Left lung (tissue), 10 donors: ENCODE measurements around the gene FAM171A1. TPM values are rescaled to one million over a fixed set of nuclear protein-coding genes. Genes with fewer than 3 reads are reported as not detected.

ENCODE experiments used
- ATAC-seq: fragments of 200-7000 bp; cut with Tn5 transposase; one replicate; pipeline ENCODE4 v1.9.1; 2020; ENCODE audit warnings: moderate library complexity
- DNase-seq, 4 donors: peaks; one replicate each; pipeline ENCODE4 v3.0.0-alpha.2; 2013 to 2020
- H3K27ac ChIP-seq, 2 donors: fragments of 200-600 bp; sonication (generic) in 1 of 2; one replicate each; pipeline versions ENCODE4 v1.5.0 to v1.8.0; 2020 to 2021
- H3K27me3 ChIP-seq, 2 donors: fragments of 200-600 bp; sonication (generic) in 1 of 2; one replicate each; pipeline versions ENCODE4 v1.5.0 to v1.8.0; 2020 to 2021
- H3K36me3 ChIP-seq, 2 donors: fragments of 200-600 bp; sonication (generic) in 1 of 2; one replicate each; pipeline versions ENCODE4 v1.5.0 to v1.8.0; 2020 to 2021
- H3K4me1 ChIP-seq, 2 donors: fragments of 200-600 bp; one replicate each; pipeline ENCODE4 v1.8.0; 2021
- H3K4me3 ChIP-seq, 2 donors: fragments of 200-600 bp; sonication (generic) in 1 of 2; one replicate each; pipeline versions ENCODE4 v1.5.0 to v1.8.0; 2020 to 2021; ENCODE audit warnings: mild to moderate bottlenecking in 1 of 2
- H3K9me3 ChIP-seq, 2 donors: fragments of 200-600 bp; sonication (generic) in 1 of 2; one replicate each; pipeline versions ENCODE4 v1.5.0 to v1.8.0; 2020 to 2021
- intact Hi-C, 2 donors: fragments of 100-400 bp; cut with DNase I; formaldehyde crosslinking; loops; one replicate each; pipeline versions ENCODE4 v1.11.2 to v1.14.2; 2022
- polyA plus RNA-seq, 6 donors: library from polyadenylated mRNA; unstranded; fragments of 120-200 nt; gene quantifications; one replicate each; pipeline ENCODE4 v1.2.1, GENCODE V29; 2013; ENCODE audit not compliant: insufficient read length in 6 of 6
- total RNA-seq, 2 donors: library from RNA; stranded (reverse); fragmentation: NEBNext Ultra II Directional; extraction: Animal tissue kit (Norgen Biotek cat#: 25700); gene quantifications; one replicate each; pipeline ENCODE4 v1.2.1, GENCODE V29; 2021
- TF ChIP-seq, protein P1 (sequence below), 2 donors: fragments of 200-600 bp; sonication (generic) in 1 of 2; IDR thresholded peaks; one replicate each; pipeline versions ENCODE4 v1.5.0 to v1.8.0; 2021; ENCODE audit warnings: antibody characterized with exemption in 2 of 2
- donor health status: DM: no; HTN: yes; CAD: no.
- donor health status: DM: no; HTN: no; CAD: no.

Gene FAM171A1
- total and polyA plus RNA-seq, 8 donors = 13.2 to 77.7 (median 65.1) TPM

DNA sequence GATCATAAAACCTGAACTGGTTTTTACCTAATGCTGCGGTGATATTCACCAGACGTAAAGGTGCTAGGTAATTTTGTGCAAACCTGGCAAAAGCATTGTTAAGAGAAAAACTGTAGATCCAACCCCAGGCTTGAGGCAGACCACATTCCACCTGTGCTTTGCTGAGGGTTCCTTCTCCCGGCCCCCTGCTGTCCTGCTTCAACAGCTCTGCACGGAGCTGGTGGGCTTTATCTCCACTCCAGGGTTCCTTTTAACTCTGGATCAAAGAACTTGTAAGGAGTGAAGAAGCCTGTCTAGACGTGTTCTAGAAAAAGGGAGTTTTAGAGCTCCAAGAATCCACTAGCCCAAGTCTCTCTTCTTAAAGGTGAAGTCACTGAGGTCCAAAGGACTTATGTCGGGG, 115.1 kb downstream of the FAM171A1 start:
- TF ChIP-seq, protein P1, sequence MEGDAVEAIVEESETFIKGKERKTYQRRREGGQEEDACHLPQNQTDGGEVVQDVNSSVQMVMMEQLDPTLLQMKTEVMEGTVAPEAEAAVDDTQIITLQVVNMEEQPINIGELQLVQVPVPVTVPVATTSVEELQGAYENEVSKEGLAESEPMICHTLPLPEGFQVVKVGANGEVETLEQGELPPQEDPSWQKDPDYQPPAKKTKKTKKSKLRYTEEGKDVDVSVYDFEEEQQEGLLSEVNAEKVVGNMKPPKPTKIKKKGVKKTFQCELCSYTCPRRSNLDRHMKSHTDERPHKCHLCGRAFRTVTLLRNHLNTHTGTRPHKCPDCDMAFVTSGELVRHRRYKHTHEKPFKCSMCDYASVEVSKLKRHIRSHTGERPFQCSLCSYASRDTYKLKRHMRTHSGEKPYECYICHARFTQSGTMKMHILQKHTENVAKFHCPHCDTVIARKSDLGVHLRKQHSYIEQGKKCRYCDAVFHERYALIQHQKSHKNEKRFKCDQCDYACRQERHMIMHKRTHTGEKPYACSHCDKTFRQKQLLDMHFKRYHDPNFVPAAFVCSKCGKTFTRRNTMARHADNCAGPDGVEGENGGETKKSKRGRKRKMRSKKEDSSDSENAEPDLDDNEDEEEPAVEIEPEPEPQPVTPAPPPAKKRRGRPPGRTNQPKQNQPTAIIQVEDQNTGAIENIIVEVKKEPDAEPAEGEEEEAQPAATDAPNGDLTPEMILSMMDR (IDR thresholded peaks at IDR 0.05) = no peak
- ATAC-seq (no peak), DNase-seq (no peak)
- H3K27me3 ChIP-seq = no peaks in the 10 kb centered on the region
- H3K36me3 ChIP-seq = no peaks in the 10 kb centered on the region
- no peaks in the 10 kb centered on the region for H3K9me3 ChIP-seq
- no peak overlapping the region for H3K27ac ChIP-seq
- H3K4me3 ChIP-seq = no peak overlapping the region
- H3K4me1 ChIP-seq = peaks cover 0 to 5% of the 10 kb centered on the region in 2 donors
- intact Hi-C loops = no loop called here

DNA sequence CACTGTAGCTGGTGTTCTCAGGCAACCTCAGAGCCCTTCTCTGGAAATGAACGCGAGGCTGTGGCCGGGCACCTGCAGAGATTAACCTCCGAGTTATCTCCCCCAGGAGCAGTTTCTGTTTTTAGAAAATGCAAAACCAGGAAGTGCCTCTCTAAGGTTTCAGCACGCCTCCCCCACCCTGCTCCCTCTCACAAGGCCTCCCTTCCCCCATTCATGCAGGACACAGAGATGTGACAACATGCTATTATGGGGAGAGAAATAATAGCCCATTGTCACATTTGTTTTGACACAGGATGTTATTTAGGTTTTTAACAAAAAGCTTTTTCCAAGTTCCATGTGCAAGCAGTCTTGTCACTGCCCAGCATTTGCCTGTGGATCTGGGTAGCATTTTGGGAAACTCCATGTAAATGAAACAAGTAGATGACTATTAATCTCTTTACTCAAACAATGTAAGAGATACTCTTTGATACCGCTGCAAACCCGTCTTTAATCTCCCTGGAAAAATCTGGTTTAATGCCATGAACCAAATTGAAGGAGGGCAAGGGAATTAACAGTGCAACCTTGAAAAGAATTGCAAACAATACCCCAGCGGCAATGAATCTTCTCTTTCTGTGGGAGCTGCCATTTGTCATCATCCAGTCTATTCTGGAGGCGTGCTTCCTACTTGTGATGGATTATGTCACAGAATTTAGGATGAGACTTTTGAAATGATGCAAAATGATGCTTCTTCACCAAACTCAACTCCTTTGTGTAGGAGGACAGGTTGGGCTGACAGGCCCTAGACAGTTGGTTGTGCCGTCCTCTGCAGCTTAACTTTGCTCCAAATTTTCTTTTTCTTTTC, 116.1 kb downstream of the FAM171A1 start:
- no peaks in the 10 kb centered on the region for H3K36me3 ChIP-seq
- H3K4me1 ChIP-seq = peaks cover 0 to 5% of the 10 kb centered on the region in 2 donors
- H3K27ac ChIP-seq = no peak overlapping the region
- DNase-seq (no peak), ATAC-seq (peak; percentile 27)
- H3K27me3 ChIP-seq = no peaks in the 10 kb centered on the region
- H3K4me3 ChIP-seq = no peak overlapping the region
- intact Hi-C loops = no loop called here
- TF ChIP-seq, protein P1 (IDR thresholded peaks at IDR 0.05) = no peak
- H3K9me3 ChIP-seq = no peaks in the 10 kb centered on the region

DNA sequence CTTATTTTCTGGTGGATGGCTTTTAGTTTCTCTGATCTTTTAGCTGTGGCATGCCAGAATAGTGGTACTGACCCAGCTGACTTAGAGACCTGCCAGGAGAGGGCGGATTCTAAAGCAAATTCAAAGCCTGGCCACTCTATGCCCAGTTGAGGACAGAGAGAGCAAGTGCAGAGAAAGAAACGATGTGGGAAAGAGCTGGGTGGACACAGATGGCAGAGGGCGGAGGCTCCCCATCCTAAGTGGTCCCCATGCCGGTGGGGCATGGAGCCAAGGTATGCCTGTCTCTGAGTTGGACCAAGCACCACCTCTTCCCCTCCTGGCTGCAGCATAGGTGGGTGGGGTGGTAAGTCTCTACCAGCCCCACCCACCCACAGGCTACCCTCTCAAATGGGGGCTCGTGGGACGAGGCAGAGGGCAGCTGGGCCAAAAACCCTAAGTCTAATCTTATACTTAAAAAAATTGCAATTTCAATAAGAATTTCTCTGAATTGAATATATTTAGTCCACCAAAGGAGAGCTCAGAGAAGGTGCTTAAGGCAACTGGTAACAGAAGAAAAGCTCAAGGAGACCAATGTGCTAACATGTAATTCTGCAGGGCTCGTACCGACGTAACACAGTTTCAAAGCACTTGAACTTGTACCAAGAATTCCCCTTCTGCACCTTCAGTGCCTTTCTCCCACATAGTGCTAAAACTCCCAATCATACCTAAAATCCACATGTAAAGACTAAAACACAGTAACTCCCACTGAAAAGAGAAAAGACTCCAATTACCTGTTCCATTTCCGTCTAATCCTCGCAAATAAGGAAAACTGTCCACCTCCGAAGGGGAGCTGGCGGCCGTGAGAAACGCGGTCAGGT, 116.9 kb downstream of the FAM171A1 start:
- no peak for DNase-seq
- H3K4me3 ChIP-seq = no peak overlapping the region
- H3K27ac ChIP-seq = no peak overlapping the region
- H3K9me3 ChIP-seq = no peaks in the 10 kb centered on the region
- TF ChIP-seq, protein P1 (IDR thresholded peaks at IDR 0.05) = no peak
- H3K4me1 ChIP-seq = peaks cover 0 to 5% of the 10 kb centered on the region in 2 donors
- no peaks in the 10 kb centered on the region for H3K36me3 ChIP-seq
- ATAC-seq = no peak
- no peaks in the 10 kb centered on the region for H3K27me3 ChIP-seq
- intact Hi-C loops = no loop called here

DNA sequence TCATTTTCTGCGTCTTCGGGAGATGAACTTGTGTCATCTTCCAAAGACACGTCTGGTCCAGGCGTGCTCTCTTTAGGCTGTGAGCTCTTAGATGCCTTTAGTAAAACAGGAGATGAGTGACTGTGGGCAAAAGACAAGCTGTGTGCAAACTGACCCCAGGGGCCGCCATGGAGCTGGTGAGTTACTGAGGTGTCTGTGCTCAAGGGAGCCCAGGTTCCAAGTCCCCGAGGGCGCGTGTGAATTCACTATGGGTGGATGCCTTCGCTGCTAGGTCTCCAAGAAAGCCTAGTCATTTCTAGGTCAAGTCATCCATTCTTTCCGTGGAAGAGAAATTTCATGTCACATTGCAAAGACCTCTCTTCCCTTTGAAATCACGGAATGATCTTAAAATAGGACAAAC, 118.7 kb downstream of the FAM171A1 start:
- H3K4me1 ChIP-seq = peaks cover 0 to 5% of the 10 kb centered on the region in 2 donors
- no peaks in the 10 kb centered on the region for H3K9me3 ChIP-seq
- ATAC-seq = no peak
- no peaks in the 10 kb centered on the region for H3K36me3 ChIP-seq
- no peak overlapping the region for H3K27ac ChIP-seq
- TF ChIP-seq, protein P1 (IDR thresholded peaks at IDR 0.05) = no peak
- intact Hi-C loops = no loop called here
- no peak overlapping the region for H3K4me3 ChIP-seq
- DNase-seq = no peak
- H3K27me3 ChIP-seq = no peaks in the 10 kb centered on the region
